Activated naive CD4-positive, alpha-beta T cell treated with anti-CD3 and anti-CD28 coated beads, Interleukin-2, amount 50 U/mL, for 16 hours (primary cell): ENCODE data around the gene CDK9.
A peak's percentile ranks its signal among the peaks of the same experiment; 100 is the strongest.
"Not testable (repeated sequence)": the region's sequence is repeated elsewhere in the genome, so short reads cannot be mapped to it uniquely, and the experiment has no call there.

Experiments
- DNase-seq: peaks from one replicate; pipeline ENCODE4 v3.0.0-alpha.2; 2020

The CDK9 gene

GRCh38 chr9:127780909-127781308 is 4.9 kb upstream of the CDK9 start:
- DNase-seq = not testable (repeated sequence)

DNA sequence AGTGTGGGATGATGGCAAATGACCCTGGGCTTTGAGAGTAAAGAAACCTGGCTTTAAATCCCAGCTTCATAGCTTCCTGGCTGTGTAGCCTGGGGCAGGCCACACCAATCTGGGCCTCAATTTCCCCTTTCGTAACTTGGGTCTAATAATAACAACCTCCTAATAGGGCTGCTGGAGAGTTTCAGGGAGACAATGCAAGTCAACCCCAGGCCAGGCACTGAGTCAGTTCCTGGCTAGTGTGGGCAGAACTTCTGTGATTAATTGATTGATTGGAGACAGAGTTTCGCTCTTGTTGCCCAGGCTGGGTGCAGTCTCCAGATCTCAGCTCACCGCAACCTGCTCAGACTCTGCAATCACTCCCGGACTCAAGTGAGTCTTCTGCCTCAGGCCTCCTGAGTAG is 4.0 kb upstream of the CDK9 start:
- DNase-seq = no peak

DNA sequence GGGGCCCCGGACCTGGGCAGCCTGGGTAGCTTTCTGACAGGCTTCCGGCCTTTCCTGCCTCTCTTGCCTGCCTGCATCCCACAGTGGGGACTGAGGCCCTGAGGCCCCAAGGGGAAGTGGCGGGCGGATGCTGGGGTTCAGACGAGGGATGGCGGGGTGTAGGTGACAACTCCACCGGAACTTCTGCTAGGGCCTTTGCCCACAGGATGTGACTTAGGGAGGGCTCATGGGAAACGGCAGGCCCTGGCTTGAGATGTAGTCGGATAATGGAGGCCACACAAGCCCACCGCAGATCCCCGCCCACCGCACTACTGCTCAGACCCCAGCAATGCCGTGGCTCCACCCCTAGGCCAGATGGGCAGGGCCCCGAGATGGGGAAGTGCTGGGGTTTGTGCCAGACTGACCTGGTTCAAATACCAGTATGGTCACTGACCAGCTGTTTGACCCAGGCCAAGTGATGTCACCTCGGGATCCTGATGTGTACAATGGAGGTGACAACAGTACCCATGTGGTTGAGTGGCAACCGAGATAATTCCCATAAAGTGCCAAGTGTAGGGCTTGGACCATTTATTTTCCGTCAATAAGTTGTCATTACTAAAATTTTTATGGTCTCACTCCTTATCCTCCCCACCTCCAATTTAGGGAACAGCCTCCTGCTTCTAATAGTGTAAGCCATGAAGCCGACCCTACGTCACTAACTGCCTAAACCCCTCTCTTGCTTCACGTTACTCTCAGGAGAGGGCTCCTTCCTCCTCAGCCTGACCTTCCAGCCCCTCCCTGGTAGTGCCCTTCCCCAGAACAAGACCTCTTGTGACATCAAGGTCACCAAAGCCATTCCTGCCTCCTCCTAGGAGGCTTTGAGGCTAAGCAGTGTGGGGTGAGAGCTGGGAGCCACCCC is 2.5 kb upstream of the CDK9 start:
- DNase-seq = peak; percentile 48

GRCh38 chr9:127785023-127785932 is 556 bp upstream of the CDK9 start:
- peak; percentile 86 for DNase-seq

DNA sequence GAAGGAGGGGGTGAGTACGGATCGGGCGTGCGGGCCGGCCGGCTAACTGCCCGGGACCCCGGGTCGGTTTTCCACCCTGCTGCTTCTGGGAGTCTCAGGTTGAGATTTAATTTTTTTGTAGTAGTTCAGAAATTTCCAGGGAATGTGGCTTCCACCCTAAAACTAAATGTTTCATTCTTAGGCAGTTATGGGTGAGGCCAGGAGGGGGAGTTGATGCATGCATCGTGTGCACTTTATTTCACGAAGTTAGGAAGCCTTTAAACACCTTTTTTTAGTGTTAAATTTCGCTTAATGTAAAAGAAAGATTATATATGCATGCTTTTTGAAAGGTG is 905 bp downstream of the CDK9 start:
- no peak for DNase-seq

GRCh38 chr9:127788337-127789011 is 2.6 kb downstream of the CDK9 start:
- DNase-seq = peak; percentile 70

DNA sequence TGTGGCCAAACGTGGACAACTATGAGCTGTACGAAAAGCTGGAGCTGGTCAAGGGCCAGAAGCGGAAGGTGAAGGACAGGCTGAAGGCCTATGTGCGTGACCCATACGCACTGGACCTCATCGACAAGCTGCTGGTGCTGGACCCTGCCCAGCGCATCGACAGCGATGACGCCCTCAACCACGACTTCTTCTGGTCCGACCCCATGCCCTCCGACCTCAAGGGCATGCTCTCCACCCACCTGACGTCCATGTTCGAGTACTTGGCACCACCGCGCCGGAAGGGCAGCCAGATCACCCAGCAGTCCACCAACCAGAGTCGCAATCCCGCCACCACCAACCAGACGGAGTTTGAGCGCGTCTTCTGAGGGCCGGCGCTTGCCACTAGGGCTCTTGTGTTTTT is 3.3 kb downstream of the CDK9 start:
- no peak for DNase-seq

GRCh38 chr9:127790094-127790855 is 4.4 kb downstream of the CDK9 start:
- DNase-seq = no peak

- no peak for DNase-seq
These were observed 5.3 kb downstream of the CDK9 start for GRCh38 chr9:127791085-127791484.

DNA sequence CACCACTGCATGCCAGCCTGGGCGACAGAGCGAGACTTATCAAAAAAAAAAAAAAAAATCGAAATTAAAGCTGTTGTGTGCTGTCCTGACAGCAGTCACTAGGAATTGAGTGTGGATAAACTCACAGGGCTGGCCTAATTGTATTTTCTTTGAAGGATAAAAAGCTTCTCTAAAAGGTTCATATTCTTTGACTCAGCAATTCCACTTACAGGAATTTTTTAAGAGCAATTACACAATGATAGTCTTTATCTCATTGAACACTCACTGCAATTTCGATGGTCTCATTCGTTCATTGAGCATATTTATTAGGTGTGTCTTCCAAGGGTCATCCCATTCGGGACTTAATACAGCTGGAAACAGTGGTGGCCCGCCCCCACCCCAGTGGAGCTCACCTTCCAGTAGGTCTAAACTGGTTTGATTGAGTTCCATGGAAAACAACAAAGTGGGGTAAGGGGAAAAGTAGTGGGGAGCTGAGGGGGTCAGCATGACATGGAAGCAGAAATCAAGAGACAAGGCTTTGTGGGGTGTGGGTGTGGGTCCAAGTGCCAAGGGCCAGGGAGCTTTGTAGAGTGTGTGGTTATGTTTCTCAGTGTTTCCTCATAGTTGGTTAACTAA is 6.7 kb downstream of the CDK9 start:
- no peak for DNase-seq

GRCh38 chr9:127793093-127793708 is 7.4 kb downstream of the CDK9 start:
- DNase-seq = no peak

DNA sequence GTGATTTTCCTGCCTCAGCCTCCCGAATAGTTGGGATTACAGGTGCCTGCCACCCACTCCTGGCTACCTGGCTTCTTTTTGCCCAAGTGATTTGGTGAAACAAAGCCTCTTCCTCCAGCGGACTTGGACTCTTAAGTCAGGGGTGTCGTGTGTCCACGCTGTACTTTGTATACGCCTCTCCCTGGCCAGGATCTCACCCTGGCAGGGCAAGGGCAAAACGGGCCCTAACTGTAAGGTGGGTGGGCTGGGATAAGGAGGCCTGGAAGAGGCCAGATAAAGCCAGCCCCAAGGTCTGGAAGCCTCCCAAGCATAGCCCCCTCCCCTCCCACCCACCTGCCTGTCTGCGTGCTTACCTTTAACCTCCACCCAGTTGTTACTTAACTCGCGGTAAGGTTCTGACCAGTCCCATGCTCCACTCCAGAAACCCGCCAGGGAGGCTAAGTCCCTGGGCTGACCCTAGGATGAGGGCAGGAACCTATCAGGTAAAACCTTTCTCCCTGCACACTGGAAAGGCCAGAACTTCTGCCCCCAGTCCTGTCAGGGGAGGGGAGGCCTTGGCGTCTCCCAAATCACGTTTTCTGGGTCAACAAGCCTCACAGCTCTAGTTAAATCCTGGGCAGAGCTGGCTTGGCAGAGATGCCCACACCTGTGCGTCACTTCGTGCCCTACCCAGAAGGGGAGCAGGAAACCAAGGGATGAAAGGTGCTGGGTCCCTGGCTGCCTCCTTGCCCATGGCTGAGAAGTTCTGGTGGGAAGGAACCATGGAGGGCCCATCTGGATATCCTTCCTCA is 8.4 kb downstream of the CDK9 start:
- no peak for DNase-seq

DNA sequence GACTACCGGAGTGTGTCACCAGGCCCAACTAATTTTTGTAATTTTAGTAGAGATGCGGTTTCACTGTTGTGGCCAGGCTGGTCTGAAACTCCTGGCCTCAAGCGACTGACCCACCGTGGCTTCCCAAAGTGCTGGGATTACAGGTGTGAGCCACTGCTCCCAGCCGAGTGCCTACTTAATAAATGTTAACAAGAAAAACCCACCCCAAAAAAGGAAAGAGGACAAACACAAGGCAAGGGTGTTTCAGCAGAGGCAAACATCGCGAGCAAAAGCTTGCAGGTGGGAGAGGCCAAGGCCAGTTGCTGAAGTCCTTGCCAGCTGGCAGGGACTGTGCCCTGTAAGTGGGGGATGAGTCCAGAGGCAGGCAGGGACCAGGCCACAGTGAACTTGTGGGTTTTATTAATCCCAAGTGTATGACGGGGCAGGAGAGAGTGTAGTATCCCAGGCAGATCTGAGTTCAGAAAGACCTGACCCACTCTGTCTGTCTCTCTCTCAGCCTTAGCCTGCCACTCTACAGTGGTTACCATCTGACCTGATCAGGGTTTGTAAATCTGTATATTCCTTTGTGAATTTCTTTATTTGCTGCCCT is 10.5 kb downstream of the CDK9 start:
- no peak for DNase-seq

GRCh38 chr9:127796852-127797370 is 11.1 kb downstream of the CDK9 start:
- no peak for DNase-seq

DNA sequence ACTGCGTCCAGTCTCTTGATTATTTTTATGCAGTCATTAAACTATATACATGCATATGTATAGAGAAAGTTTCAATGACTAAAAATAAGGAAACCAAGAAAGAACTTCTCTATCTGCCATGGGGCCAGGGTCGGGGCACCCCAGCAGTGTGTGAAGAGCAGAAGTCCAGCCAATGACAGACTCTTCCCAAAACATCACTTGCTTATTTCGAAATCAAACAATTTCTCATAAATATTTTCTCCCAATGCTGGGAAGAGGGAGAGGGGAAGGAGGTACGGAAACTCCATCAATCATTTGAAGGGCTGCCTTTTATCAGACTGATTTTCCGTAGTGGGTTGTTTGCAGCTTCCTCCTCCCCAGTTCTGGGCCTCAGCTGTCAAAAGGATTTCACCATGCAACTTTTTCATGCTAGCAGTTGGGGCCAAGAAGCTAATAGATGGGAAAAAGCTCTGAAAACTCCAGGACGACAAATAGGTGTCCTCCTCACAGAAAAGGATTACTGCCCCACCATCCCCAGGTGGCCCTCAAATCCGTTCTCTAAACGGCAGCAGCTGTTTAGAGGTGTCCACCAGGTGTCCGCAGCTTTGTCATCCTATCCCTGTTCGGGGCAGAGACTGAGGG is 16.2 kb downstream of the CDK9 start:
- DNase-seq = no peak

DNA sequence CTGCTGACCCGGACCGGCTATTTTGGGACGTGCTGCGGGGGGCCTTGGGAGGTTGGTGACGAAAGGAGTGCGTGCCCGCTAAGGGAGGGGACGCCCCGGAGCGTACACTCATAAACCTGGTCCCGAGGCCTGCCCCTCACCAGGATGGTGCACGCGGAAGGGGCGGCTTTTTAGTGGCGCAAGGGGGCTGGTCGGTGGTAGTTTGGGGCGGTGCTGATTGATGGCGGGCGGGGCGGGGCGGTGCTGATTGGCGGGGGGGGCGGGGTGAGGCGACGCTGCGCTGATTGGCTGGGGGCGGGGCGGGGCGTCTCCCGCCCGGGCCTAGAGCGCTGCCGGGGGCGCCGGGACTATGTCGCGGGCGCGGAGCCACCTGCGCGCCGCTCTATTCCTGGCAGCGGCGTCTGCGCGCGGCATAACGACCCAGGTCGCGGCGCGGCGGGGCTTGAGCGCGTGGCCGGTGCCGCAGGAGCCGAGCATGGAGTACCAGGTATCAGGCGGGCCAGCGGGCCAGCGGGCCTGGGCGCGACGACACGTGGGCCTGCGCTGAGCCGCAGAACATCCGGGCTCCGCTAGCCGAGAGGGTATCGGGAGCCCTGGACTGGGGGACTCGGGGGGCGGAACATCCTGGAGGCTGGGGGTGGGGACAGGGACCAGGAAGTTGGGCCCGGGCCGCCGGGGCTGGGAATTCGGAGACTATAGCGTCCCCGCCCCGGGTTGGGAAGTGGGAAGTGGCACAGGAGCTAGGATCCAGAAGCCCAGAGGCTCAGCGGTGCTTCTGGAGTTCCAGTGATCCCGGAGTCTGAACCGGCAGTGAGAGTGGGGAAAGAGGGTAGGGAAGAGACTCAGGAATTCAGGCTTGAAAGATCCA is 17.0 kb downstream of the CDK9 start, which contains the start of gene FPGS:
Gene FPGS, plus strand, starts transcription at position 307 of the 868 bp plus-strand sequence. Its CDS starts 43 bp downstream, at position 350.
- peak; percentile 84 for DNase-seq

DNA sequence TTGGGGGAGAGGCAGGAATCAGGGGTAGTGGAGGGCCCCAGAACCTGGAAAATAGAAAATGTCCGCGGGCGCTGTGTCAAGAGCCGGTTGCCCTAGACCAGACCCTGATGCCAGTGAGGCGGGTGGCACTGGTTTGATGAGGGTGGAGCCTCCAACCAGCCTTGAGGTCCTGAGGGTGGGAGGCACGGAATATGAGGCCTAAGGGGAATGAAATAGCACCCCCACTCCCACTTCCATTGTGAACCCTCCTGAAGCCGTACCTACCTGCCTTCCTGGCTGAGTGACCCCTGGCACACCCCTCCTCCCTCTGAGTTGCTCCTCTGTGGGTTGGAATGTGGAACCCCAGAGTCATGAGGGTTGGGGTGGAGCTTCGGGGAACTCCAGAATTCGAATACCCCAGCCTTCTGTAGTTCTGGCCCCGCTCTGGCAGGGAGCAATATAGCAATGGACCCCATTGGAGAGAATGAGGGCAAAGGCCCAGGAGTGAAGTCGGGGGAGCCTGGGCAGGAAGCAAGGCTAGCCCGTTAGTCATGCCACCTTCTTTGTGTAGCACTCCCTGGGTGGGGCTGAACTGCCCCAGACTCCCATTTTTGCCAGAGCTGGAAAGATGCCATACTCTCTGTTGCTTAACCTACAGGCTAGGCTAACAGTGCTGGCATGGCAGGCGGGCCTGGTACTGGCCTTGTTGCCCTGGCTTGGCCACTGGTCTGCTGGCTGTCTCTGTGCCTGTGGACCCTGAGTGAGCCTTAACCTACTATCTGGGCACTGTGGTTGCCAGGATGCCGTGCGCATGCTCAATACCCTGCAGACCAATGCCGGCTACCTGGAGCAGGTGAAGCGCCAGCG is 17.9 kb downstream of the CDK9 start:
- DNase-seq = peak; percentile 31

- DNase-seq = no peak
These were observed 19.8 kb downstream of the CDK9 start for GRCh38 chr9:127805620-127806019.
